GM12865 (cell line): ENCODE measurements around the gene ZBTB39.

Source experiments
- DNase-seq: peaks from one replicate; pipeline ENCODE4 v3.0.0; 2010; ENCODE audit warnings: low read depth
- H3K4me3 ChIP-seq: 2 replicates; pipeline ENCODE4 v1.5.1; 2011; ENCODE audit warnings: mild to moderate bottlenecking, low read depth, low read length, control low read depth
- CTCF ChIP-seq: IDR thresholded peaks from 2 replicates; pipeline ENCODE4 v1.5.1; 2011; ENCODE audit warnings: low read length, control low read depth, low read depth, inconsistent platforms; ENCODE audit not compliant: insufficient read depth; ENCODE audit errors: missing control alignments

ZBTB39 gene

GRCh38 chr12:56994231-56994746 is 12.1 kb downstream of the ZBTB39 start:
- DNase-seq, result no peak
- no peak overlapping the region for H3K4me3 ChIP-seq
- TF ChIP-seq CTCF, result no peak

- no peak for DNase-seq
- no peak for TF ChIP-seq CTCF
- no peak overlapping the region for H3K4me3 ChIP-seq
Observed at GRCh38 chr12:56993346-56993745, 13.0 kb downstream of the ZBTB39 start.

GRCh38 chr12:56991319-56992246 is 14.8 kb downstream of the ZBTB39 start:
- DNase-seq, result peak; percentile 33
- no peak overlapping the region for H3K4me3 ChIP-seq
- TF ChIP-seq CTCF, result no peak

- no peak for TF ChIP-seq CTCF
- no peak for DNase-seq
- H3K4me3 ChIP-seq, result no peak overlapping the region
Observed at GRCh38 chr12:56990648-56991318, 15.6 kb downstream of the ZBTB39 start.

- no peak for TF ChIP-seq CTCF
- DNase-seq, result no peak
- H3K4me3 ChIP-seq, result no peak overlapping the region
Observed at GRCh38 chr12:56989861-56990610, 16.3 kb downstream of the ZBTB39 start.

GRCh38 chr12:56988207-56988739 is 18.1 kb downstream of the ZBTB39 start:
- peak; percentile 1 for DNase-seq
- H3K4me3 ChIP-seq, result no peak overlapping the region
- no peak for TF ChIP-seq CTCF
